GM12891 (cell line): ENCODE data around the gene GNL1.
"Not testable (repeated sequence)": the region's sequence is repeated elsewhere in the genome, so short reads cannot be mapped to it uniquely, and the experiment has no call there.

Source experiments
- PAX5 ChIP-seq: IDR thresholded peaks from 2 replicates; pipeline ENCODE4 v1.6.1; 2011; ENCODE audit warnings: low read length, moderate library complexity, mild to moderate bottlenecking; ENCODE audit not compliant: insufficient read depth, severe bottlenecking
- POLR2A ChIP-seq: IDR thresholded peaks from 2 replicates; pipeline ENCODE4 v1.6.1; 2011; ENCODE audit warnings: low read depth, low read length, control low read depth
- POLR2AphosphoS5 ChIP-seq: IDR thresholded peaks from 2 replicates; pipeline ENCODE4 v1.6.1; 2011; ENCODE audit warnings: low read depth, low read length, control low read depth
- POU2F2 ChIP-seq: IDR thresholded peaks from 2 replicates; pipeline ENCODE4 v1.6.1; 2011; ENCODE audit warnings: low read depth, mild to moderate bottlenecking, control low read depth, low read length, moderate library complexity
- SPI1 ChIP-seq: IDR thresholded peaks from 2 replicates; pipeline ENCODE4 v1.6.1; 2011; ENCODE audit warnings: low read depth, low read length, control low read depth
- TAF1 ChIP-seq: IDR thresholded peaks from 2 replicates; pipeline ENCODE4 v1.6.1; 2011; ENCODE audit warnings: low read depth, low read length, control low read depth

DNA sequence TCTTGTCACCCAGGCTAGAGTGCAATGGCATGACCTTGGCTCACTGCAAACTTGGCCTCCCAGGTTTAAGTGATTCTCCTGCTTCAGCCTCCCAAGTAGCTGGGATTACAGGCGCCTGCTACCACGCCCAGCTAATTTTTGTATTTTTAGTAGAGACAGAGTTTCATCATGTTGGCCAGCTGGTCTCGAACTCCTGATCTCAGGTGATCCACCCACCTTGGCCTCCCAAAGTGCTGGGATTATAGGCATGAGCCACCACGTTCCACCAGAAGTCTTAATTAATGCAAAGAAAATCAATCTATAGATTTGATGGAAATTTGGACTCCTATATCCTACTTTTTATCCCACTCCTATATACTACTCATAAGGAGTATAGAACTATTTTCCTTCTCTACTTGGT, 61.2 kb downstream of the GNL1 start:
- TF ChIP-seq POLR2AphosphoS5, POLR2A, TAF1, PAX5, POU2F2, SPI1: not testable (repeated sequence)
